ENCODE results near the gene FAHD2B.
"Not testable (repeated sequence)": the region's sequence is repeated elsewhere in the genome, so short reads cannot be mapped to it uniquely, and the experiment has no call there.

DNA sequence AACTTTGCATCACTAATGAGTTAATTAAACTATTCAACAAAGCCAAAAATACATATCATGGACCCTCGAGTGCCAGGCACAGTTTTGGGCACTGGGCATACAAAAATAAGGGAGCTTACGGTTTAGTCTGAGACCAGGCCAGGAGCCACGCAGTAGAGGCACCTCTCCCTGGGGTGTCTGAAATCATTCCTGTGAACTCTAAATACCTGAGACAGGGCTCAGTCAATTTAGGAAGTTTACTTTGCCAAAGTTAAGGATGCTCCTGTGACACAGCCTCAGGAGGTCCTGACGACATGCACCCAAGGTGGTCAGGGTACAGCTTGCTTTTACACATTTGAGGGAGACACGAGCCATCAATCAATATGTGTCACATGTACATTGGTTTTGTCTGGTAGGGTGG, 28.7 kb downstream of the FAHD2B start:
- TF ChIP-seq POLR2A (IDR thresholded peaks at IDR 0.05): not testable (repeated sequence)
- TF ChIP-seq, protein P1, sequence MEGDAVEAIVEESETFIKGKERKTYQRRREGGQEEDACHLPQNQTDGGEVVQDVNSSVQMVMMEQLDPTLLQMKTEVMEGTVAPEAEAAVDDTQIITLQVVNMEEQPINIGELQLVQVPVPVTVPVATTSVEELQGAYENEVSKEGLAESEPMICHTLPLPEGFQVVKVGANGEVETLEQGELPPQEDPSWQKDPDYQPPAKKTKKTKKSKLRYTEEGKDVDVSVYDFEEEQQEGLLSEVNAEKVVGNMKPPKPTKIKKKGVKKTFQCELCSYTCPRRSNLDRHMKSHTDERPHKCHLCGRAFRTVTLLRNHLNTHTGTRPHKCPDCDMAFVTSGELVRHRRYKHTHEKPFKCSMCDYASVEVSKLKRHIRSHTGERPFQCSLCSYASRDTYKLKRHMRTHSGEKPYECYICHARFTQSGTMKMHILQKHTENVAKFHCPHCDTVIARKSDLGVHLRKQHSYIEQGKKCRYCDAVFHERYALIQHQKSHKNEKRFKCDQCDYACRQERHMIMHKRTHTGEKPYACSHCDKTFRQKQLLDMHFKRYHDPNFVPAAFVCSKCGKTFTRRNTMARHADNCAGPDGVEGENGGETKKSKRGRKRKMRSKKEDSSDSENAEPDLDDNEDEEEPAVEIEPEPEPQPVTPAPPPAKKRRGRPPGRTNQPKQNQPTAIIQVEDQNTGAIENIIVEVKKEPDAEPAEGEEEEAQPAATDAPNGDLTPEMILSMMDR (IDR thresholded peaks at IDR 0.05 in 4 of 5, conservative IDR thresholded peaks at IDR 0.05 in 1 of 5): not testable (repeated sequence)
